Type B pancreatic cell (in vitro differentiated cells): ENCODE results near the gene PPIF. TPM values are rescaled to one million over a fixed set of nuclear protein-coding genes. Genes with fewer than 3 reads are reported as not detected.

Source experiments
- DNase-seq: peaks from one replicate; pipeline ENCODE4 v3.0.0; 2021; ENCODE audit warnings: mixed read lengths; ENCODE audit not compliant: unreplicated experiment; ENCODE audit errors: extremely low spot score
- H3K27ac Mint-ChIP-seq: 2 replicates; pipeline ENCODE4 v1.8.0; 2021; ENCODE audit warnings: mild to moderate bottlenecking, mixed read lengths
- H3K27me3 Mint-ChIP-seq: 2 replicates; pipeline ENCODE4 v1.8.0; 2021; ENCODE audit warnings: mixed read lengths
- H3K36me3 Mint-ChIP-seq: 2 replicates; pipeline ENCODE4 v1.8.0; 2021; ENCODE audit warnings: mixed read lengths
- H3K4me1 Mint-ChIP-seq: one replicate; pipeline ENCODE4 v1.8.0; 2021; ENCODE audit warnings: mixed read lengths; ENCODE audit not compliant: unreplicated experiment
- H3K4me3 Mint-ChIP-seq: 2 replicates; pipeline ENCODE4 v1.8.0; 2021; ENCODE audit warnings: mild to moderate bottlenecking, mixed read lengths
- H3K9me3 Mint-ChIP-seq: 2 replicates; pipeline ENCODE4 v1.8.0; 2021; ENCODE audit warnings: mixed read lengths
- CTCF ChIP-seq: fragments of 200-600 bp; sonication (generic); conservative IDR thresholded peaks from 2 replicates; pipeline ENCODE4 v1.5.0; 2021; ENCODE audit warnings: antibody characterized with exemption, mild to moderate bottlenecking
- total RNA-seq: library from RNA; stranded (reverse); gene quantifications from 2 replicates; pipeline ENCODE4 v1.2.1, GENCODE V29; 2021; ENCODE audit warnings: low replicate concordance

Gene PPIF
- total RNA-seq, 1 donor from 2014 or later = 67.5 TPM

- Mint-ChIP-seq H3K27ac (no peak overlapping the region), H3K27me3 (no peaks in the 10 kb centered on the region), H3K4me1 (peaks cover 13% of the 10 kb centered on the region), H3K4me3 (no peak overlapping the region), H3K9me3 (no peaks in the 10 kb centered on the region), H3K36me3 (no peaks in the 10 kb centered on the region)
- TF ChIP-seq CTCF = no peak
- peak; percentile 60 for DNase-seq
Observed at GRCh38 chr10:79383974-79384606, 36.8 kb downstream of the PPIF start.

GRCh38 chr10:79384773-79385391, 37.6 kb downstream of the PPIF start:
- Mint-ChIP-seq H3K4me1 (peaks cover 13% of the 10 kb centered on the region), H3K36me3 (no peaks in the 10 kb centered on the region), H3K27me3 (no peaks in the 10 kb centered on the region), H3K27ac (peak overlapping the region; percentile 16), H3K4me3 (no peak overlapping the region), H3K9me3 (no peaks in the 10 kb centered on the region)
- peak; percentile 43 for DNase-seq
- no peak for TF ChIP-seq CTCF

- Mint-ChIP-seq H3K27me3 (no peaks in the 10 kb centered on the region), H3K4me3 (no peak overlapping the region), H3K27ac (no peak overlapping the region), H3K36me3 (no peaks in the 10 kb centered on the region), H3K4me1 (peaks cover 13% of the 10 kb centered on the region), H3K9me3 (no peaks in the 10 kb centered on the region)
- no peak for TF ChIP-seq CTCF
- peak; percentile 62 for DNase-seq
Observed at GRCh38 chr10:79385392-79385795, 38.1 kb downstream of the PPIF start.

GRCh38 chr10:79385804-79386531, 38.7 kb downstream of the PPIF start:
- H3K27ac Mint-ChIP-seq = no peak overlapping the region
- DNase-seq = peak; percentile 69

More at GRCh38 chr10:79385804-79386531, 38.7 kb downstream of the PPIF start:
- Mint-ChIP-seq H3K4me1 (peaks cover 13% of the 10 kb centered on the region), H3K9me3 (no peaks in the 10 kb centered on the region), H3K4me3 (no peak overlapping the region), H3K36me3 (no peaks in the 10 kb centered on the region), H3K27me3 (no peaks in the 10 kb centered on the region)
- TF ChIP-seq CTCF = peak; percentile 29
